Astrocyte (in vitro differentiated cells and primary cell): ENCODE data around the gene PSRC1. TPM values are rescaled to one million over a fixed set of nuclear protein-coding genes. Genes with fewer than 3 reads are reported as not detected.

ENCODE experiments used
- DNase-seq: peaks from one replicate; pipeline ENCODE4 v3.0.0-alpha.2; 2010; ENCODE audit warnings: low read depth
- FAIRE-seq: peaks from 2 replicates; lab custom pipeline; 2011; peaks lifted over from hg19 to GRCh38; lab: Jason Lieb, UNC
- H2AFZ ChIP-seq: 2 replicates; pipeline ENCODE4 v1.6.0; 2012; ENCODE audit warnings: low read depth, low read length, inconsistent platforms
- H3K27ac ChIP-seq: 2 replicates; pipeline ENCODE4 v1.5.1; 2011; ENCODE audit warnings: low read depth, low read length, inconsistent platforms
- H3K27me3 ChIP-seq: 2 replicates; pipeline ENCODE4 v1.6.0; 2011; ENCODE audit warnings: low read length, inconsistent platforms; ENCODE audit not compliant: insufficient read depth
- H3K36me3 ChIP-seq: 2 replicates; pipeline ENCODE4 v1.5.1; 2011; ENCODE audit warnings: low read length, inconsistent platforms; ENCODE audit not compliant: insufficient read depth
- H3K4me1 ChIP-seq: 2 replicates; pipeline ENCODE4 v1.5.1; 2011; ENCODE audit warnings: low read length, inconsistent platforms; ENCODE audit not compliant: insufficient read depth
- H3K4me2 ChIP-seq: 2 replicates; pipeline ENCODE4 v1.6.0; 2012; ENCODE audit warnings: low read length, inconsistent platforms
- H3K4me3 ChIP-seq: 2 replicates; pipeline ENCODE4 v1.5.1; 2011; ENCODE audit warnings: low read depth, mild to moderate bottlenecking, low read length, inconsistent platforms; ENCODE audit not compliant: insufficient read depth
- H3K79me2 ChIP-seq: 2 replicates; pipeline ENCODE4 v1.6.0; 2012; ENCODE audit warnings: mild to moderate bottlenecking, low read length, inconsistent platforms; ENCODE audit not compliant: insufficient read depth
- H3K9ac ChIP-seq: 2 replicates; pipeline ENCODE4 v1.6.0; 2012; ENCODE audit warnings: mild to moderate bottlenecking, low read length, inconsistent platforms
- H3K9me3 ChIP-seq: 2 replicates; pipeline ENCODE4 v1.5.1; 2012; ENCODE audit warnings: low read depth, mild to moderate bottlenecking, low read length, inconsistent platforms; ENCODE audit not compliant: insufficient read depth
- H4K20me1 ChIP-seq: 2 replicates; pipeline ENCODE4 v1.6.0; 2012; ENCODE audit warnings: low read length, inconsistent platforms; ENCODE audit not compliant: insufficient read depth
- H3K27ac Mint-ChIP-seq: one replicate; pipeline ENCODE4 v1.8.0; 2021; ENCODE audit warnings: mild to moderate bottlenecking, mixed read lengths; ENCODE audit not compliant: unreplicated experiment
- H3K27me3 Mint-ChIP-seq: one replicate; pipeline ENCODE4 v1.8.0; 2021; ENCODE audit warnings: low read depth, mixed read lengths; ENCODE audit not compliant: unreplicated experiment
- H3K36me3 Mint-ChIP-seq: one replicate; pipeline ENCODE4 v1.8.0; 2021; ENCODE audit warnings: low read depth, mixed read lengths; ENCODE audit not compliant: unreplicated experiment
- H3K4me1 Mint-ChIP-seq: one replicate; pipeline ENCODE4 v1.8.0; 2021; ENCODE audit warnings: low read depth, mixed read lengths; ENCODE audit not compliant: unreplicated experiment
- H3K4me3 Mint-ChIP-seq: one replicate; pipeline ENCODE4 v1.8.0; 2021; ENCODE audit warnings: mild to moderate bottlenecking, moderate library complexity, mixed read lengths; ENCODE audit not compliant: unreplicated experiment
- H3K9me3 Mint-ChIP-seq: one replicate; pipeline ENCODE4 v1.8.0; 2021; ENCODE audit warnings: mild to moderate bottlenecking, mixed read lengths; ENCODE audit not compliant: unreplicated experiment
- CTCF ChIP-seq: IDR thresholded peaks from 2 replicates; pipeline ENCODE4 v1.5.1; 2011; ENCODE audit warnings: low read depth, mild to moderate bottlenecking, inconsistent platforms, low read length, moderate library complexity; ENCODE audit not compliant: insufficient read depth
- EZH2 ChIP-seq: IDR thresholded peaks from 2 replicates; pipeline ENCODE4 v1.6.1; 2012; ENCODE audit warnings: mild to moderate bottlenecking, low read length, inconsistent platforms; ENCODE audit not compliant: insufficient read depth
- total RNA-seq: library from RNA; stranded (reverse); gene quantifications from 2 replicates; pipeline ENCODE4 v1.2.1, GENCODE V29; 2021

PSRC1 gene
- total RNA-seq, 1 donor from 2014 or later: 7.7 TPM

DNA sequence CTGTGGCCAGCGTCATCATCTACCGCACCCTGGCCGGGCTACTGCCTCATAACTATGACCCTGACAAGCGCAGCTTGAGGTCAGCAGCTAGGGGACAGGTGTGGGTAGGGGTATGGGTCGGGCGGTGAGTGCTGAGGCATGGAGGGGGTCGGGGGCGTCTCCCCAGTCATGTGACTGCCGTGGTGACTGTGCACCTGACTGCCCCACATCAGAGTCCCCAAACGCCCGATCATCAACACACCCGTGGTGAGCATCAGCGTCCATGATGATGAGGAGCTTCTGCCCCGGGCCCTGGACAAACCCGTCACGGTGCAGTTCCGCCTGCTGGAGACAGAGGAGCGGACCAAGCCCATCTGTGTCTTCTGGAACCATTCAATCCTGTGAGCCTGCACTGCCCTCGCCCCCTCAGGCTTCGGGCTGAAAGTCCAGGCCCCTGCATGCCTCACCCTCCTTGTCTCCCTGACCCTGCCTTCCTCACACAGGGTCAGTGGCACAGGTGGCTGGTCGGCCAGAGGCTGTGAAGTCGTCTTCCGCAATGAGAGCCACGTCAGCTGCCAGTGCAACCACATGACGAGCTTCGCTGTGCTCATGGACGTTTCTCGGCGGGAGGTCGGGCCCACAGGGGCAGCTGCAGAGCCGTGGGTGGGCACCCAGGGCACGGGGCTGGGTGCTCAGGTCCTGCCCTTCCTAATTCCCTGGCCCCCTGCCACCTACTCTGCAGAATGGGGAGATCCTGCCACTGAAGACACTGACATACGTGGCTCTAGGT lies 13.5 kb downstream of the PSRC1 start:
- Histone ChIP-seq H3K79me2 (no peaks in the 10 kb centered on the region), H3K4me1 (peaks cover 10% of the 10 kb centered on the region), H3K27ac (no peak overlapping the region), H2AFZ (no peak overlapping the region), H3K36me3 (no peaks in the 10 kb centered on the region), H3K4me3 (no peak overlapping the region), H3K4me2 (no peak overlapping the region), H3K9me3 (peaks cover 6% of the 10 kb centered on the region), H3K27me3 (no peaks in the 10 kb centered on the region), H3K9ac (no peak overlapping the region), H4K20me1 (no peaks in the 10 kb centered on the region)
- DNase-seq (no peak), FAIRE-seq (no peak)
- H3K27ac Mint-ChIP-seq: no peak overlapping the region
- H3K4me3 Mint-ChIP-seq: no peak overlapping the region
- H3K27me3 Mint-ChIP-seq: peaks cover 1% of the 10 kb centered on the region
- H3K4me1 Mint-ChIP-seq: peaks cover 10% of the 10 kb centered on the region
- peaks cover 14% of the 10 kb centered on the region for H3K36me3 Mint-ChIP-seq
- H3K9me3 Mint-ChIP-seq: peaks cover 2% of the 10 kb centered on the region
- TF ChIP-seq CTCF (no peak), EZH2 (no peak)

GRCh38 chr1:109268431-109269211 lies 14.3 kb downstream of the PSRC1 start:
- Mint-ChIP-seq H3K27ac (no peak overlapping the region), H3K4me1 (peaks cover 3% of the 10 kb centered on the region), H3K27me3 (peaks cover 1% of the 10 kb centered on the region), H3K36me3 (peaks cover 16% of the 10 kb centered on the region), H3K4me3 (no peak overlapping the region), H3K9me3 (peaks cover 2% of the 10 kb centered on the region)
- Histone ChIP-seq H3K9me3 (peaks cover 6% of the 10 kb centered on the region), H3K4me1 (peaks cover 6% of the 10 kb centered on the region), H3K4me3 (no peak overlapping the region), H3K4me2 (no peak overlapping the region), H3K9ac (no peak overlapping the region), H2AFZ (no peak overlapping the region), H4K20me1 (no peaks in the 10 kb centered on the region), H3K27me3 (no peaks in the 10 kb centered on the region), H3K79me2 (no peaks in the 10 kb centered on the region), H3K36me3 (no peaks in the 10 kb centered on the region), H3K27ac (no peak overlapping the region)
- DNase-seq: no peak
- no peak for FAIRE-seq
- TF ChIP-seq CTCF: no peak
- no peak for TF ChIP-seq EZH2
